Uterus (tissue), 4 donors: Measurements from ENCODE around the gene RFX4. TPM values are rescaled to one million over a fixed set of nuclear protein-coding genes. Genes with fewer than 3 reads are reported as not detected.

ENCODE experiments used
- DNase-seq, 2 donors: peaks; one replicate each; pipeline ENCODE4 v3.0.0-alpha.2; 2019 to 2020
- H3K27ac ChIP-seq, 2 donors: fragments of 200-600 bp; sonication (generic); 1 replicate in 1 of 2; 2 replicates in 1 of 2; pipeline ENCODE4 v1.5.1; 2016 to 2018
- H3K27me3 ChIP-seq, 2 donors: fragments of 200-600 bp; sonication (generic); one replicate each; pipeline ENCODE4 v1.5.1; 2018 to 2019; ENCODE audit warnings: control low read depth in 1 of 2
- H3K36me3 ChIP-seq, 2 donors: fragments of 200-600 bp; sonication (generic); one replicate each; pipeline ENCODE4 v1.5.1; 2019; ENCODE audit warnings: control low read depth in 1 of 2
- H3K4me1 ChIP-seq, 2 donors: fragments of 200-600 bp; sonication (generic); one replicate each; pipeline ENCODE4 v1.5.1; 2018 to 2019; ENCODE audit warnings: control low read depth in 1 of 2
- H3K4me3 ChIP-seq, 2 donors: fragments of 200-600 bp; sonication (generic); 1 replicate in 1 of 2; 2 replicates in 1 of 2; pipeline ENCODE4 v1.5.1; 2018 to 2019; ENCODE audit warnings: mild to moderate bottlenecking in 1 of 2
- H3K9me3 ChIP-seq, 2 donors: fragments of 200-600 bp; sonication (generic); one replicate each; pipeline ENCODE4 v1.5.1; 2019; ENCODE audit warnings: control low read depth in 1 of 2
- CTCF ChIP-seq, 4 experiments: fragments of 200-600 bp in 2 of 4; fragments of 450-650 bp in 2 of 4; sonication (generic) in 2 of 4; IDR thresholded peaks; one replicate each; pipeline ENCODE4 v1.5.1; 2016 to 2019; ENCODE audit warnings: antibody characterized with exemption in 4 of 4, mild to moderate bottlenecking in 2 of 4, moderate library complexity in 1 of 4
- POLR2A ChIP-seq, 2 donors: fragments of 450-650 bp; IDR thresholded peaks; one replicate each; pipeline ENCODE4 v1.6.1; 2016; ENCODE audit warnings: antibody characterized with exemption in 2 of 2, mild to moderate bottlenecking in 1 of 2, moderate library complexity in 1 of 2
- intact Hi-C: fragments of 100-400 bp; cut with DNase I; formaldehyde crosslinking; loops from one replicate; pipeline ENCODE4 v1.15.1; 2023; ENCODE audit warnings: low total_unique reads
- total RNA-seq, 4 donors: library from RNA; depleted of rRNA in 3 of 4; stranded (reverse); fragments of >200 nt in 3 of 4; gene quantifications; one replicate each; pipeline versions ENCODE4 v1.1.0 to v1.2.4, GENCODE V29; 2014 to 2023
- donor health status: DM: yes; HTN: yes; CAD: no.

RFX4 gene
- total RNA-seq, 4 donors from 2014 or later: not detected

GRCh38 chr12:106733660-106734059 lies 150.9 kb downstream of the RFX4 start:
- no peaks in the 10 kb centered on the region for H3K4me1 ChIP-seq
- DNase-seq: no peak
- H3K36me3 ChIP-seq: no peaks in the 10 kb centered on the region
- H3K9me3 ChIP-seq: no peaks in the 10 kb centered on the region
- intact Hi-C loops: no loop called here
- no peak overlapping the region for H3K4me3 ChIP-seq
- no peak overlapping the region for H3K27ac ChIP-seq
- TF ChIP-seq CTCF (IDR thresholded peaks at IDR 0.05): no peak
- no peaks in the 10 kb centered on the region for H3K27me3 ChIP-seq

- no peak overlapping the region for H3K4me3 ChIP-seq
- H3K4me1 ChIP-seq: no peaks in the 10 kb centered on the region
- TF ChIP-seq POLR2A (IDR thresholded peaks at IDR 0.05): no peak
- TF ChIP-seq CTCF (IDR thresholded peaks at IDR 0.05): no peak
- H3K36me3 ChIP-seq: no peaks in the 10 kb centered on the region
- H3K27me3 ChIP-seq: no peaks in the 10 kb centered on the region
- no peaks in the 10 kb centered on the region for H3K9me3 ChIP-seq
- no peak for DNase-seq
- intact Hi-C loops: no loop called here
- H3K27ac ChIP-seq: no peak overlapping the region
Measured at GRCh38 chr12:106736051-106736957, 153.5 kb downstream of the RFX4 start.

GRCh38 chr12:106739318-106739717 lies 156.5 kb downstream of the RFX4 start:
- H3K36me3 ChIP-seq: no peaks in the 10 kb centered on the region
- intact Hi-C loops: no loop called here
- H3K27ac ChIP-seq: no peak overlapping the region
- TF ChIP-seq POLR2A (IDR thresholded peaks at IDR 0.05): no peak
- no peak for TF ChIP-seq CTCF (IDR thresholded peaks at IDR 0.05)
- no peak for DNase-seq
- H3K4me3 ChIP-seq: no peak overlapping the region
- no peaks in the 10 kb centered on the region for H3K27me3 ChIP-seq
- no peaks in the 10 kb centered on the region for H3K9me3 ChIP-seq
- H3K4me1 ChIP-seq: no peaks in the 10 kb centered on the region

GRCh38 chr12:106739815-106740530 lies 157.2 kb downstream of the RFX4 start:
- no peak for TF ChIP-seq POLR2A (IDR thresholded peaks at IDR 0.05)
- TF ChIP-seq CTCF (IDR thresholded peaks at IDR 0.05): no peak
- no peaks in the 10 kb centered on the region for H3K9me3 ChIP-seq
- no peak overlapping the region for H3K27ac ChIP-seq
- H3K36me3 ChIP-seq: no peaks in the 10 kb centered on the region
- no peaks in the 10 kb centered on the region for H3K4me1 ChIP-seq
- H3K27me3 ChIP-seq: no peaks in the 10 kb centered on the region
- no peak for DNase-seq
- intact Hi-C loops: no loop called here
- H3K4me3 ChIP-seq: no peak overlapping the region

GRCh38 chr12:106740818-106741217 lies 158.0 kb downstream of the RFX4 start:
- no peak for DNase-seq
- Histone ChIP-seq H3K9me3 (no peaks in the 10 kb centered on the region), H3K27me3 (no peaks in the 10 kb centered on the region), H3K36me3 (no peaks in the 10 kb centered on the region), H3K4me1 (no peaks in the 10 kb centered on the region), H3K27ac (no peak overlapping the region), H3K4me3 (no peak overlapping the region)
- intact Hi-C loops: no loop called here
- TF ChIP-seq CTCF (IDR thresholded peaks at IDR 0.05) (no peak), POLR2A (IDR thresholded peaks at IDR 0.05) (no peak)
